ENCODE measurements around the gene SPINK2.

DNA sequence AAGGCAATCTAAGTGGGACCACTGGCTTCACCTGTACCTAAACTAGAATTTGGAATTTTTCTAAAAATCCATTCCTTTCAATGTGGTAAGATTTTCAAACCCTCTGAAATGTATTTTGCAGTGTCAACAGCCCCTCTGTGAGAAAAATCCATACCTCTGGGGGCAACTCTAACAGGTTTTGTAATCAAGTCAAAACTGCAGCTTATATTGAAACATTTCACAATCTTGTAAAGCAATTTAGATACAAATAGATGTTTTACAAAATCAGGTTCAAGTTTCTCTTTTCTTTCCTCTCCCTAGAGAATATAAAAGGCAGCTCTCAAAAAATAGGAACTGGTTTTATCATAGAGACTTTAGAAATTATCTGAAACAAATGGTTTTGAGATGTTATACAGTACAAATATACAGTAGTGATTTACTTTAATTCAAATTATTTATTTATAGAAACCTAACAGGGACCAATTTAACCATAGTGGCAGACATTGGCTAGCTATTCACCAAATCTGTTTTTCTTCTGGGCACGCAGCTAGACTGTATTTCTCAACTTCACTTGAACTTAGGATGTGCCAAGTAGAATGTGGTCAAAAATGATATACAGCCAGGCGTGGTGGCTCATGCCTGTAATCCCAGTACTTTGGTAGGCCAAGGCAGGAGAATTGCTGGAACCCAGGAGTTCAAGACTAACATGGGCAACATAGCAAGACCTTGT is 36.3 kb upstream of the SPINK2 start:
- no peak for TF ChIP-seq EP300 (IDR thresholded peaks at IDR 0.05; ENCODE audit: borderline replicate concordance in 1 of 2, low read depth in 1 of 2, low read length in 1 of 2)
- TF ChIP-seq, protein P1, sequence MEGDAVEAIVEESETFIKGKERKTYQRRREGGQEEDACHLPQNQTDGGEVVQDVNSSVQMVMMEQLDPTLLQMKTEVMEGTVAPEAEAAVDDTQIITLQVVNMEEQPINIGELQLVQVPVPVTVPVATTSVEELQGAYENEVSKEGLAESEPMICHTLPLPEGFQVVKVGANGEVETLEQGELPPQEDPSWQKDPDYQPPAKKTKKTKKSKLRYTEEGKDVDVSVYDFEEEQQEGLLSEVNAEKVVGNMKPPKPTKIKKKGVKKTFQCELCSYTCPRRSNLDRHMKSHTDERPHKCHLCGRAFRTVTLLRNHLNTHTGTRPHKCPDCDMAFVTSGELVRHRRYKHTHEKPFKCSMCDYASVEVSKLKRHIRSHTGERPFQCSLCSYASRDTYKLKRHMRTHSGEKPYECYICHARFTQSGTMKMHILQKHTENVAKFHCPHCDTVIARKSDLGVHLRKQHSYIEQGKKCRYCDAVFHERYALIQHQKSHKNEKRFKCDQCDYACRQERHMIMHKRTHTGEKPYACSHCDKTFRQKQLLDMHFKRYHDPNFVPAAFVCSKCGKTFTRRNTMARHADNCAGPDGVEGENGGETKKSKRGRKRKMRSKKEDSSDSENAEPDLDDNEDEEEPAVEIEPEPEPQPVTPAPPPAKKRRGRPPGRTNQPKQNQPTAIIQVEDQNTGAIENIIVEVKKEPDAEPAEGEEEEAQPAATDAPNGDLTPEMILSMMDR (IDR thresholded peaks at IDR 0.05): no peak
- no peak for TF ChIP-seq FOXM1 (IDR thresholded peaks at IDR 0.05; ENCODE audit: low read depth)
- TF ChIP-seq, protein P2, sequence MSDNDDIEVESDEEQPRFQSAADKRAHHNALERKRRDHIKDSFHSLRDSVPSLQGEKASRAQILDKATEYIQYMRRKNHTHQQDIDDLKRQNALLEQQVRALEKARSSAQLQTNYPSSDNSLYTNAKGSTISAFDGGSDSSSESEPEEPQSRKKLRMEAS (IDR thresholded peaks at IDR 0.05; ENCODE audit: low read depth): no peak
- no peak for TF ChIP-seq TAF1 (IDR thresholded peaks at IDR 0.05; ENCODE audit: borderline replicate concordance, low read depth, low read length)
- TF ChIP-seq, protein P3, sequence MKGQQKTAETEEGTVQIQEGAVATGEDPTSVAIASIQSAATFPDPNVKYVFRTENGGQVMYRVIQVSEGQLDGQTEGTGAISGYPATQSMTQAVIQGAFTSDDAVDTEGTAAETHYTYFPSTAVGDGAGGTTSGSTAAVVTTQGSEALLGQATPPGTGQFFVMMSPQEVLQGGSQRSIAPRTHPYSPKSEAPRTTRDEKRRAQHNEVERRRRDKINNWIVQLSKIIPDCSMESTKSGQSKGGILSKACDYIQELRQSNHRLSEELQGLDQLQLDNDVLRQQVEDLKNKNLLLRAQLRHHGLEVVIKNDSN (IDR thresholded peaks at IDR 0.05; ENCODE audit: borderline replicate concordance, low read depth): no peak
- TF ChIP-seq, protein P4, sequence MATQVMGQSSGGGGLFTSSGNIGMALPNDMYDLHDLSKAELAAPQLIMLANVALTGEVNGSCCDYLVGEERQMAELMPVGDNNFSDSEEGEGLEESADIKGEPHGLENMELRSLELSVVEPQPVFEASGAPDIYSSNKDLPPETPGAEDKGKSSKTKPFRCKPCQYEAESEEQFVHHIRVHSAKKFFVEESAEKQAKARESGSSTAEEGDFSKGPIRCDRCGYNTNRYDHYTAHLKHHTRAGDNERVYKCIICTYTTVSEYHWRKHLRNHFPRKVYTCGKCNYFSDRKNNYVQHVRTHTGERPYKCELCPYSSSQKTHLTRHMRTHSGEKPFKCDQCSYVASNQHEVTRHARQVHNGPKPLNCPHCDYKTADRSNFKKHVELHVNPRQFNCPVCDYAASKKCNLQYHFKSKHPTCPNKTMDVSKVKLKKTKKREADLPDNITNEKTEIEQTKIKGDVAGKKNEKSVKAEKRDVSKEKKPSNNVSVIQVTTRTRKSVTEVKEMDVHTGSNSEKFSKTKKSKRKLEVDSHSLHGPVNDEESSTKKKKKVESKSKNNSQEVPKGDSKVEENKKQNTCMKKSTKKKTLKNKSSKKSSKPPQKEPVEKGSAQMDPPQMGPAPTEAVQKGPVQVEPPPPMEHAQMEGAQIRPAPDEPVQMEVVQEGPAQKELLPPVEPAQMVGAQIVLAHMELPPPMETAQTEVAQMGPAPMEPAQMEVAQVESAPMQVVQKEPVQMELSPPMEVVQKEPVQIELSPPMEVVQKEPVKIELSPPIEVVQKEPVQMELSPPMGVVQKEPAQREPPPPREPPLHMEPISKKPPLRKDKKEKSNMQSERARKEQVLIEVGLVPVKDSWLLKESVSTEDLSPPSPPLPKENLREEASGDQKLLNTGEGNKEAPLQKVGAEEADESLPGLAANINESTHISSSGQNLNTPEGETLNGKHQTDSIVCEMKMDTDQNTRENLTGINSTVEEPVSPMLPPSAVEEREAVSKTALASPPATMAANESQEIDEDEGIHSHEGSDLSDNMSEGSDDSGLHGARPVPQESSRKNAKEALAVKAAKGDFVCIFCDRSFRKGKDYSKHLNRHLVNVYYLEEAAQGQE (IDR thresholded peaks at IDR 0.05; ENCODE audit: low read depth, low read length): no peak
- TF ChIP-seq, protein P5, sequence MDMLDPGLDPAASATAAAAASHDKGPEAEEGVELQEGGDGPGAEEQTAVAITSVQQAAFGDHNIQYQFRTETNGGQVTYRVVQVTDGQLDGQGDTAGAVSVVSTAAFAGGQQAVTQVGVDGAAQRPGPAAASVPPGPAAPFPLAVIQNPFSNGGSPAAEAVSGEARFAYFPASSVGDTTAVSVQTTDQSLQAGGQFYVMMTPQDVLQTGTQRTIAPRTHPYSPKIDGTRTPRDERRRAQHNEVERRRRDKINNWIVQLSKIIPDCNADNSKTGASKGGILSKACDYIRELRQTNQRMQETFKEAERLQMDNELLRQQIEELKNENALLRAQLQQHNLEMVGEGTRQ (IDR thresholded peaks at IDR 0.05; ENCODE audit: borderline replicate concordance, low read depth, low read length): no peak
- TF ChIP-seq POLR2AphosphoS5 (IDR thresholded peaks at IDR 0.05; ENCODE audit: low read depth, low read length): no peak
- TF ChIP-seq MEF2A (IDR thresholded peaks at IDR 0.05; ENCODE audit: borderline replicate concordance, low read depth): no peak
